ENCODE results near the gene RLF.
"Not testable (repeated sequence)": the region's sequence is repeated elsewhere in the genome, so short reads cannot be mapped to it uniquely, and the experiment has no call there.

Gene RLF

DNA sequence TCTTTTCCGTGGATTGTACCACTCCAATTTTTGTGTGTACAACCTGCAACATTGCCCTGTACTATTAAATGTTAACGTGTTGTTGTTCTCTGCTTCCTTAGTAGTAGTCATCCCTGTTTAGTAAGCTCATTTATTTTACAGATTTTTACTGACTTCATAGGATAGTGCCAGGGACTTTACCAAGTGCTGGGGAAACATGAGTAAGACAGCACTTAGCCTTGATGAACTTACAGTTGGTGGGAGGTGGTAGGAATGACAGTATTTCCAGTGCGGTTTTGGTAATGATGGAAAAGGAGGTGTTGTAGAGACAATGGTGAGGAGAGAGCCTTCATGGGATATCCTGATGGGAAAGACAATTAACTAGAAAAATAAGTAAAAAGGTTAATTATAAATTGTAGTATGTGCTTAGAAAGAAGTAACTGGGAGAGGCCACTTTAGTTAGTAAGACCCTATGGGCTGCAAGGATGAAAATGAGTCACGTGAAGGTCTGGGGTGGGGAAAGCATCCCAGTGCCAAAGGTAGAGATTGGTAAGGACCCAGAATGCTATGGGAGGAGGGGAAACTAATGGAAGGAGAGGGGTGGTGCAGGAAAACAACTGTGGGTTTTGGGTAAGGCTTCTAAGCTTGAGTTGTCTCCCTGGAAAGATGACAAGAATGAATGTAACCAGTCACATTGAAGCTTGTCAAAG lies 1.7 kb downstream of the RLF start:
- no peak for DNase-seq

- DNase-seq = no peak
These were observed 6.1 kb downstream of the RLF start for GRCh38 chr1:40167317-40167716.

- DNase-seq = no peak
These were observed 9.8 kb downstream of the RLF start for GRCh38 chr1:40171036-40171435.

GRCh38 chr1:40174788-40175187 lies 13.6 kb downstream of the RLF start:
- DNase-seq = no peak

DNA sequence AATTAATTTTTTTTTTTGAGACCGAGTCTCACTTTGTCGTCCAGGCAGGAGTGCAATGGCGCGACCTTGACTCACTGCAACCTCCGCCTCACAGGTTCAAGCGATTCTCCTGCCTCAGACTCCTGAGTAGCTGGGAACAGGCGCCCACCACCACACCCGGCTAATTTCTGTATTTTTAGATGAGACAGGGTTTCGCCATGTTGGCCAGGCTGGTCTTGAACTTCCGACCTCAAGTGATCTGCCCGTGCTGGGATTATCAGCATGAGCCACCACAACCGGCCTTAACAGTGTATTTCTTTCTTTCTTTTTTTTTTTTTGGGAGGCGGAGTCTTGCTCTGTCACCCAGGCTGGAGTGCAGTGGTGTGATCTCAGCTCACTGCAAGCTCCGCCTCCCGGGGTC lies 15.8 kb downstream of the RLF start:
- DNase-seq = not testable (repeated sequence)

- no peak for DNase-seq
These were observed 17.0 kb downstream of the RLF start for GRCh38 chr1:40178200-40178599.

DNA sequence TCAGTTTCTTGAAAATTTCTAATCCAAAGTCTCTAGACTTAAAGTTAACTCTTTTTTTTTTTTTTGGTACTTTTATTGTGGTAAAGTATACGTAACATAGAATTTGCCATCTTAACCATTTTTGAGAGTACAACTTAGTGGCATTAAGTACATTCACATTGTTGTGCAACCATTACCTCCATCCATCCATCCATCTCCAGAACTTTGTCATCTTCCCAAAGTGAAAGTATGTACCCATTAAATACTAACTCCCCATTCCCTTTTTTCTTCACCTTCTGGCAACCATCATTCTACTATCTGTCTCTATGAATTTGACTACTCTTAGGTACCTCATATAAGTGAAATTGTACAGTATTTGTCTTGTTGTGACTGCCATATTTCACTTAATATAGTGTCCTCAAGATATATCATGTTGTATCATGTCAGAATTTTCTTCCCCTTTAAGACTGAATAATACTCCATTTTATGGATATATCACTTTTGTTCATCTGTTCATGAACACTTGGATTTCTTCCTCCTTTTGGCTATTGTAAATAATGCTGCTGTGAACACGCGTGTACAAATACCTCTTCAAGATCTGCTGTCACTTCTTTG lies 18.4 kb downstream of the RLF start:
- DNase-seq = no peak

DNA sequence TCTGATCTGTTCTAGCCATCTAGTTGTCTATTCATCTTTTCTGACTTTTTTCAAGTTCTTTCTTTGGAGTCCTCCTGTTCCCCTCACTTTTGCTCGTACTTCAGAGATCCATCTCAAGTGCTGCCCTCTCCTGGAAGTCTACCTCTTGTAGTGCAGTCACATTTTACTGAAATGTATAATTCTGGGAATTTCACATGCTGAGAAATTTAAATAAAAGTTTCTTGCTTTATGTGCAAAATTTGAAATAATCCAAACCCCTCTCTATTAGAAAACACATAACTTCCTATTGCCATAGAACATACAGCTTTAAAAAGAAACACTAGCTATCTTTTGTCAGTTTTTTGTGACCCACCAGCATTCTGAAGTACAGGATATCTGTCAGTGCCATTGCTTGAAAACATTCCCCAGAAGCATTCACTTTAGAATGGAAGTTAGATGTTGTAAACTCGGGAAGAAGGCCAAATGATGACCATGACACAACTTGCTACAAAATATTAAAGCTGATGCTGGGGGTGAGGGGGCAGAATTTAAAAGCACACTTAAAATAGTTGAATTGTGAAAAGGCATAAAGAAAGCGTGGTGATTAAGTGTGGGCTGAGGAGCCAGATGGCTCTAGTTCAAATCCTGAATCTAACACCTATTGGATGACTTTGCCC lies 22.0 kb downstream of the RLF start:
- no peak for DNase-seq

GRCh38 chr1:40184193-40184592 lies 23.0 kb downstream of the RLF start:
- no peak for DNase-seq

GRCh38 chr1:40185951-40186864 lies 25.0 kb downstream of the RLF start:
- DNase-seq = no peak

DNA sequence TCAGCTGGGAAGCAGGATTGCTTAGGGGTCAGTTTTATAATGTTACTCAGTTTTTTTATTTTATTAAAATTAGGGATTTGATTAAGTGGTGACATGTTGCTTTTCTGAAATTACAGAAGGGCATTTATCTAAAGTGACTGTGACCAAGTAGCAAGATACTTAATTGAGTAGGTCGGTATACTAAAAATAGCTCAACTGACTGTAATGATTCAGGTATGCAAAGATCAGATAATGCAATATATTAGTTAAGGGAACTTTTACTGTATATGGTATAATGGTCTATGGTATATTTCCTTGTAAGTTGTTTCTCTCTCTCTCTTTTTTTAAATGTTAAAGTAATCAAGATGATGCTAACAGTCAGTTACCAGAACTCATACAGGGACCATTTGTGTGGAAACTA lies 26.2 kb downstream of the RLF start:
- no peak for DNase-seq

DNA sequence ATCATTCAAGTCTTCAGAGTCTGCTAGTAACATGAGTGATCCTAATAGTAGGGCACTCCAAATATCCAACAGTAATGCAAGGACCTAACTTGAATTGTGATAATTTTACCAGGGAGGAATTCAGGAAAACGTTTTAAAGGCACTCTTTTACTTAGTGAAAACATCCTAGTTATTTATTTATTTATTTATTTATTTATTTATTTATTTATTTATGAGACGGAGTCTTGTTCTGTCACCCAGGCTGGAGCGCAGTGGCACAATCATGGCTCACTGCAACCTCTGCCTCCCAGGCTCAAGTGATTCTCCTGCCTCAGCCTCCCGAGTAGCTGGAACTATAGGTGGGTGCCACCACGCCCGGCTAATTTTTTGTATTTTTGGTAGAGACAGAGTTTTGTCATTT lies 33.5 kb downstream of the RLF start:
- not testable (repeated sequence) for DNase-seq

DNA sequence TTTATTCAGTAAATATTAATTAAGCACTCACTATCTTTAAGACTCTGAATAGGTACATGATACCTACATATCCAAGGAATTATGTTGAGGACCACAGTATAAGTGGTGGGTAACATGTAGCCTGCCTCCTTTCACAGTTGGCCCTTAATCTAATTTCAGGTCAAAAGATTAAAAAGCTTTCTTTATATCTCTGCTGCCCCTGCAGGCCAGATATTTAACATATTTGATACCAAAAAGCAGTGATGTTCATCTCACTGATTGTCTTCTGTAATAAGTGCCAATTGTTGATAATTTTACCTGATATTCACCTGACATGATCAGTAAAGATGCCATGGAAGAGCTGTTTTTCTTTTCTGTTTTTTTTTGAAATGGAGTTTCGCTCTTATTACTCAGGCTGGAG lies 36.5 kb downstream of the RLF start:
- DNase-seq = no peak

- DNase-seq = no peak
These were observed 37.9 kb downstream of the RLF start for GRCh38 chr1:40199126-40199525.

DNA sequence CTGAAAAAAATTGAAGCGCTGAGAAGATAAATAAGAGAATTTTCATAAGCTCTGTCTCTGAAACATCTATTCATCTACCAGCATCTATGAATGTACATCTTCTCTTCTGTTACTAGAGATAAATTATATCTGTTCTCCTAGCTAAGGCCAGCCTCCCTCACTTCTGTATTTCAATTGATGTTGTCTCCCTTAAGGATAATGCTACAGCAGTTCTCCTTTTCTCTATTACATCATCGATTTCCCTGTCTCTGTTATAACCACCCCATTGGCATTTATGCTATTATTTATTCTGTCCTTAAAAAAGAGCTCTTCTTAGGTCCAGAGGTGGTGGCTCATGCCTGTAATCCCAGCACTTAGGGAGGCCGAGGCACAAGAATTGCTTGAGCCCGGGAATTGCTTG lies 43.7 kb downstream of the RLF start:
- no peak for DNase-seq

GRCh38 chr1:40210511-40211204 lies 49.5 kb downstream of the RLF start:
- DNase-seq = no peak

DNA sequence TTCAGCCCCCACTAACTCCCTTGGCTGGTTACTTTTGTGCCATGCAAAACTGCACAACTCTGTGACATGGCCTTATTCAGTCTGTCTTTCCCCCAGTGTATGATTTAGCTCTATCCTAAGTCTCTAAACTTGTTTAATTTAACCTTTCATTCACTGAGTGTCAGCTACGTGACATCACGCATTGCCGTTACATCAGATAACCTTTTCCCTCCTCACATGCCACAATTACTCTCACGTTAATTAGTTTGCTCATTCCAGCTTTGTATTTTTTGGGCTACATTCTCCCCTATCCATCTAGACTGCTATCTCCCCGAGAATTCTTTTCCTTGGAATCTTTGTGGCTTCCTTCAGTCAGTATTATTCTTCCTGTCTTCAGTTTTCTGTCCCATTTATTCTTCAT lies 57.1 kb downstream of the RLF start:
- DNase-seq = no peak

- not testable (repeated sequence) for DNase-seq
These were observed 60.3 kb downstream of the RLF start for GRCh38 chr1:40221471-40221905.

- DNase-seq = no peak
These were observed 61.0 kb downstream of the RLF start for GRCh38 chr1:40221977-40222772.

- no peak for DNase-seq
These were observed 62.9 kb downstream of the RLF start for GRCh38 chr1:40224040-40224439.

- no peak for DNase-seq
These were observed 65.0 kb downstream of the RLF start for GRCh38 chr1:40226192-40226591.

GRCh38 chr1:40232444-40232843 lies 71.3 kb downstream of the RLF start:
- no peak for DNase-seq
